ENCODE data around the gene DSN1.
"Not testable (repeated sequence)": the region's sequence is repeated elsewhere in the genome, so short reads cannot be mapped to it uniquely, and the experiment has no call there.

DSN1 gene

GRCh38 chr20:36773597-36774390, at the start of gene DSN1:
DSN1 (minus strand) TSS chr20:36773763; CDS start chr20:36771458, 2,305 bp downstream.
- peak; percentile 99 for DNase-seq (ENCODE audit: low read depth, low spot score)

DNA sequence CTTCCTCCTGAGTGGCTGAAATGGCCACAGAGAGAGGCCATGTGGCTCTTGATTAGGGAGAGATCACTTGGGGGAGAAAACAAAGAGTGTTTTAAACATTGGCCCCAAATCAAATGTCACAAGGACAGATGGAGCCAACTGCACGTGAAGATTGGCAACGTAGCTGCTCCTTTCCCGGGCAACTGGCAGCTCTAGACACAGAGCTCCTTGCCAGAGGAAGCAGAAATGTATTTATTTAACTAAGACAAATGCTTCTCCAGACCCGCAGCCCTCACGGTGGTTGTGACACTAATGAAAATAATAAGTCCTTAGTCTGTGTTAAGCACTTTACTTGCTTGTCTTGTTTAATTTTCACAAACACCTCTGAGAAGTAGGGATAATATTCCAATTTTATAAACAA, 49.6 kb upstream of the DSN1 start:
- DNase-seq (ENCODE audit: low read depth, low spot score), result no peak

DNA sequence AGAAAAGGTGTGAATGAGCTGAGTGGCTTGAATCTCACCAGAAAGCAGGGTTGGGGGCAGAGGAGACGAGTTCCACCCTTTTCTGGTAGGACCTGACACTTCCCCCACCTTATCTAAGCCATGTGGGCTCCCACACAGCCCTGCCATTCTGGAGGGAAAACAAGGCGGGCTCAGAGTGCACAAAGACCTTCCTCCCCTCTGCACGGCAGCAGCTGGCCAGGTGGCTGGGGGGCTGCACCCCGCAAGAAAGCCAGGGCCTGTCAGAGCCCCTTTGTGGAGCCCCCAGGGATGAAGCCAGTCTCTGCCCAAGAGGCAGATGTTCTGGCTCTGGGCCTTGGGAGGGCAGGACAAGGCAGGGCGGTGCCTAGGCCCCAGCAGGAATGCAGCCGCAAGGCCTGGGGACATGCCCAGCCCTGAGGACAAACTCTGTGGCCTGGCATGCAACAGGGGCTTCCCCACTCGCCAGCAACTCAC, 48.4 kb upstream of the DSN1 start:
- peak; percentile 70 for DNase-seq (ENCODE audit: low read depth, low spot score)

GRCh38 chr20:36820928-36821327, 47.4 kb upstream of the DSN1 start:
- DNase-seq (ENCODE audit: low read depth, low spot score), result no peak

DNA sequence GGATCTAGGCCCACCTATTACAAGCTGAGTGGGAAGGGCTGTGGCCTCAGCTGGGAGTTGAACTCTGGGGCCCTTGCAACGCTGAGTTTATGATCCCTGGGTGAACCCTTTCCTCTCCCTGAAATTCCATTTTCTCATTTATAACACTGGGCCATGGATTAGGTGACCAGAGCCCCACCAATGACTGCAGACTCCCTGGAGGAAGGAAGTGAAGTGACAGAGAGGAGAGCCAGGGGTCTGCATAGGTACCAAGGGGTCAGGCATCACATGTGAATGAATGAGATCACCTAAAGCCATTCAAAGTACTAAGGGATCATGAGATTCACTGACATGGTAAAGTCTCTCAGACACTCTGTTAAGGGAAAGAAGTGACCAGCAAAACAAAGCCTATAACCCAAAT, 46.5 kb upstream of the DSN1 start:
- no peak for DNase-seq (ENCODE audit: low read depth, low spot score)

DNA sequence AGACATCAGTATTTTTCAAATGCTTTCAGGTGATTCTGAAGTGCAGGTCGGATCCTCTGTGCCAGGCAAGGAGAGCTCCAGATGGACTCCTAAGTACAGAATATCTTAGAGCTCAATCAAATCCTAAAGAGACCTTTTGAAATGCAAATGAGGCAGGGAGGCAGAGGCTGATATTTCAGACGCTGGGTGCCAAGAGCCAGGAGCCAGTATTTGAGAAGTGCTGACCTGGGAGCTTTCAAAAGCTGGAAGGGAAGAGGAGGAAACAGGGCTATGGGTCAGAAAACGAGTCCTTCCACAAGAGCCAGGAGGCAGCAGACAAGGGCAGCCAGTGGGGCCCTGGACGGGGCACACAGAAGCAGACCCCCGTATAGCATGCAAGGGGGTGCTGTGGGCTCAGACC, 46.1 kb upstream of the DSN1 start:
- no peak for DNase-seq (ENCODE audit: low read depth, low spot score)

DNA sequence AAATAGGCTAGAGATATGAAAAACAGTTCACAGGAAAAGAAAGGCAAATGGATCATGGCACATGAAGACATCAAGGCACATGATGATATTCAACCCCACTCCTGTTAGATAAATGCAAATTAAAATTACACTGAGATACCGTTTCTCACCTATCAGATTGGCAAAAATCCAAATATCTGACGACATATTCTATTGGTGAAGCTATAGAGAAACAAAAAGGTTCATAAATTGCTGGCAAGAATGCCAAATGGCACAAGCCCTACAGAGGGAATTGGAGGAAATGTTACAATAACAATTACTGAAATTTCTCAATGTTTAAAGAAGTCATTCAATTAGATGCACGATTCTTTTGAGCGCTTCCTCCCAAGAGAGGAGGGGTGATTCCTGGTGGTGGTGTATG, 45.3 kb upstream of the DSN1 start:
- DNase-seq (ENCODE audit: low read depth, low spot score), result no peak

DNA sequence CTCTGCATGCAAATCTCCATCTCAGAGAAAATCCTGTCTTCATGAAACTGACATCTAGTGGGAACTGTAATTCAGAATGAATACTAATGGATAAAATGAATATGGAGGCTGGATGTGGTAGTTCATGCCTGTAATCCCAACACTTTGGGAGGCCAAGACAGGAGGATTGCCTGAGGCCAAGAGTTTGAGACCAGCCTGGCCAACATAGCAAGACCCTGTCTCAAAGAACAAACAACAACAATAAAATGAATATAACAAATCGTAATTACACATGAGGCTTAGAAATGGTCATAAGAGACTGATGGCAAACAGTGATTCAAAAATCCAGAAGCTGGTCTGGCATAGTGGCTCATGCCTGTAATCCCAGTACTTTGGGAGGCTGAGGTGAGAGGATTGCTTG, 44.6 kb upstream of the DSN1 start:
- no peak for DNase-seq (ENCODE audit: low read depth, low spot score)

GRCh38 chr20:36817496-36817895, 43.9 kb upstream of the DSN1 start:
- no peak for DNase-seq (ENCODE audit: low read depth, low spot score)

DNA sequence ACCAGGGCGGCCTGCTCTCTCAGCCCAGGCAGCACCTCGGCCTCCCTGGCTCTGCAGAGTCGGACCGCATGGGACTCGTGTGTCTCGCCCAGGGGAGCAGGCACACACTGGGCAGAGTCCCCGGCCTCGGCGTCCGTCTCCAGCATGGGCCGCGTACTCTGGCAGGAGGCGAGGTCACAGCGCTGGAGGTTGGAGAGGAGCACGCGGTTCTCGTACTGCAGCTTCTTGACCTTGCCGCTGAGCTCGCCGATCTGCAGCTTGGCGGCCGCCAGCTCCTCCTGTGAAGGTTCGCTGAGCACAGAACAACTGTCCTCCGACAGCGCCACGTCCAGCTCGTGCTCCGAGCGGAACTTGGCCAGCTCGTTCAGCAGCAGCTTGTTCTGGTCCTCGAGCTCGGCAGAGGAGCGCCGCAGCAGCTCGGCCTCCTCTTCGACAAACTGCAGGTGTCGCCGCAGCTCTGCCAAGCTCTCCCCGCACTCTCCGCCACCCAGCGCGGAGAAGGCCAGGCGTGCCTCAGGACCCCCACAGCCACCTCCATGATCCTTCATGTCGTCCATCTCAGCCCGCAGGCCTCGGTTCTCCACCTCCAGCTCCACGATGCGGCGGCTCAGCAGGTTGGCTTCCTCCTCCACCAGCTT, 42.0 kb upstream of the DSN1 start:
- DNase-seq (ENCODE audit: low read depth, low spot score), result no peak

- DNase-seq (ENCODE audit: low read depth, low spot score), result no peak
These were observed 39.3 kb upstream of the DSN1 start for GRCh38 chr20:36812594-36813463.

- peak; percentile 49 for DNase-seq (ENCODE audit: low read depth, low spot score)
These were observed 35.0 kb upstream of the DSN1 start for GRCh38 chr20:36808317-36809257.

- DNase-seq (ENCODE audit: low read depth, low spot score), result no peak
These were observed 32.5 kb upstream of the DSN1 start for GRCh38 chr20:36806049-36806448.

DNA sequence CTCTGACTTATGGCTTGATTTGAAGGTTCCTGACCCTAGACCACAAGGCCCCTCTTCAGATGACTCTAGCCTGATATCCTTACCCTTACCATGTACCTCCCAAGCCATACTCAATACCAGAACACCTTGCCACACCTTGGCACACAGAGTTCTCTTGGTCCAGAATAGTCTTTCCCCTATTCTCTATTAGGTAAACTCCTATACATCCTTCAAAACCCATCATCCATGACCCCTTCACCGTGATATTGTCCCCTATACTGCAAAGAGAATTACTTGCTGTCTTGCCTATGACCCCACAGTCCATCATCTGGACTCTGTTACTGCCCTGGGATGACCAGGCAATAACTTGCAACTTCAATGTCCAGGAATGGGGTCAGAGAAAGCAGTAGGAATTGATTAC, 31.8 kb upstream of the DSN1 start:
- DNase-seq (ENCODE audit: low read depth, low spot score), result no peak

- no peak for DNase-seq (ENCODE audit: low read depth, low spot score)
These were observed 30.9 kb upstream of the DSN1 start for GRCh38 chr20:36804425-36804824.

- DNase-seq (ENCODE audit: low read depth, low spot score), result peak; percentile 78
These were observed 29.0 kb upstream of the DSN1 start for GRCh38 chr20:36802326-36803222.

- no peak for DNase-seq (ENCODE audit: low read depth, low spot score)
These were observed 26.8 kb upstream of the DSN1 start for GRCh38 chr20:36800410-36800809.

GRCh38 chr20:36799313-36799712, 25.8 kb upstream of the DSN1 start:
- not testable (repeated sequence) for DNase-seq (ENCODE audit: low read depth, low spot score)

DNA sequence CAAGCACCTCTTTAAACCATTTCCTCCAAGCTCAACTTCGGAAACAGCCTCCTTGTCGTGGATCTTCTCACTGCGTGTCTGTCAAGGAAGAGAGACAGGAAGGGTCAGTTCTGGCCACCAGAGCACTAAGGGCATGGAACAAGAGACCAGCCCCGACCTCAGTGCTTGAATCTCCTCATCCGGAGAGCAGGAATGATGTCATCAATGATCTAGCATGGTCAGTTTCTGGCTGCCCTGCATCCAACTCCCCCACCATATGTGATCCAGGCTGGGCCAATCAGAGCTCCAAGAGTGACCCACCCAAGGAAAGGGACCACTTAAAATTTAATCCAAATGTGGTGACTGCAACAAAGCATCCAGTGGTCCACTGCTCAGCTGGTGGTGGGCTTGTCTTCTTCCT, 23.3 kb upstream of the DSN1 start:
- no peak for DNase-seq (ENCODE audit: low read depth, low spot score)

DNA sequence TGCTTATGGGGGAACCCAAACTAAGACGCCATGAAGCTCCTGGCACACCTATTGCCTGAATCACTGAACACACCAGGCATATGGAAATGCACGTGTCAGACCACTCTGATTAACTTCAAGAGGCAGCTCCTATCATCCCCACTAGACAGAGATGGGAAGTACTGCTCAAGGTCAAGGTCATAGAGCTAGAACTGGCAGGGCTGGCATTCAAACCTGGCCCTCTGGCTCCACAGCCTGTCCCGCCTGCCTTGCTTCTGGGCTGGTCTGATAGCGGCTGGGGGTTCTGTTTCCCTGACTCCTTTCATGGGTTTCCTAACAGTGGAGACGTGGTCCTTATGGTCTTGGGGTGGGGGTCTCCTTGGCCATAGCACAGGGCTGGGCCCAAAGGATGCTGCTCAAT, 22.6 kb upstream of the DSN1 start:
- no peak for DNase-seq (ENCODE audit: low read depth, low spot score)

All from astrocyte of the hippocampus (primary cell).